ENCODE data around the gene KLLN. TPM values are rescaled to one million over a fixed set of nuclear protein-coding genes. Genes with fewer than 3 reads are reported as not detected.
"Not testable (repeated sequence)": the region's sequence is repeated elsewhere in the genome, so short reads cannot be mapped to it uniquely, and the experiment has no call there.

The KLLN gene
- total RNA-seq, 1 experiment from 2014 or later: 0.57 TPM

GRCh38 chr10:87847550-87847949 is 15.8 kb downstream of the KLLN start:
- intact Hi-C loops (cut with micrococcal nuclease; ENCODE audit: unreplicated experiment): loop anchor here (2.0 kb wide), 1 partner anchor 15 kb away; the partner anchor contains the start of genes KLLN and PTEN
- no peak for TF ChIP-seq CTCF (conservative IDR thresholded peaks at IDR 0.05)
- TF ChIP-seq EZH2 (IDR thresholded peaks at IDR 0.05; ENCODE audit: low read depth): no peak
- H4K20me1 ChIP-seq (ENCODE audit: insufficient read depth): no peaks in the 10 kb centered on the region
- no peaks in the 10 kb centered on the region for H3K36me3 ChIP-seq (ENCODE audit: low read depth)
- H3K27me3 ChIP-seq (ENCODE audit: insufficient read depth, low read depth): no peaks in the 10 kb centered on the region
- H3F3A ChIP-seq (ENCODE audit: insufficient read depth, low read depth): peaks cover 5% of the 10 kb centered on the region; the same call in 1 of the 2 replicates
- H3K79me2 ChIP-seq (ENCODE audit: low read depth): no peaks in the 10 kb centered on the region
- ChIA-PET POLR2A (ENCODE audit: unreplicated experiment) (no interaction called here), CTCF (no interaction called here)
- H3K4me3 ChIP-seq: no peak overlapping the region
- no peaks in the 10 kb centered on the region for H3K9me2 ChIP-seq (ENCODE audit: insufficient read depth)
- no peak overlapping the region for H2AFZ ChIP-seq
- H3K4me1 ChIP-seq (replicated peaks; ENCODE audit: insufficient read depth): peaks cover 21% of the 10 kb centered on the region
- H3K4me2 ChIP-seq: no peak overlapping the region
- DNase-seq: no peak
- no peak overlapping the region for H3K27ac ChIP-seq
- no peaks in the 10 kb centered on the region for H3K9me3 ChIP-seq (ENCODE audit: insufficient read depth, low read depth)
- no TSS peak for BruUV-seq (replicated peaks)

GRCh38 chr10:87846711-87847110 is 16.6 kb downstream of the KLLN start:
- H3K36me3 ChIP-seq (ENCODE audit: low read depth); H2AFZ ChIP-seq; H3K4me2 ChIP-seq; H3K27ac ChIP-seq; DNase-seq; BruUV-seq (replicated peaks); H3K79me2 ChIP-seq (ENCODE audit: low read depth); H3K9me3 ChIP-seq (ENCODE audit: insufficient read depth, low read depth); H4K20me1 ChIP-seq (ENCODE audit: insufficient read depth); H3K9me2 ChIP-seq (ENCODE audit: insufficient read depth); H3K4me3 ChIP-seq; H3K27me3 ChIP-seq (ENCODE audit: insufficient read depth, low read depth); H3F3A ChIP-seq (ENCODE audit: insufficient read depth, low read depth): not testable (repeated sequence)
- POLR2A ChIA-PET (ENCODE audit: unreplicated experiment): interaction anchor here (0.6 kb wide), 1 partner anchor 878 kb away, joined by 7 read pairs; no protein-coding TSS in a partner anchor
- H3K4me1 ChIP-seq (replicated peaks; ENCODE audit: insufficient read depth): peaks cover 29% of the 10 kb centered on the region
- intact Hi-C loops (cut with micrococcal nuclease; ENCODE audit: unreplicated experiment): loop anchor here (2.0 kb wide), 1 partner anchor 16 kb away; the partner anchor contains the start of genes KLLN and PTEN
- CTCF ChIA-PET: interaction anchor here (2.0 kb wide), 1 partner anchor 29 kb away, joined by 7 read pairs; the partner anchor contains the start of gene ATAD1

GRCh38 chr10:87846023-87846422 is 17.3 kb downstream of the KLLN start:
- no peak for TF ChIP-seq EZH2 (IDR thresholded peaks at IDR 0.05; ENCODE audit: low read depth)
- Histone ChIP-seq H3K79me2 (ENCODE audit: low read depth) (no peaks in the 10 kb centered on the region), H3K9me3 (ENCODE audit: insufficient read depth, low read depth) (no peaks in the 10 kb centered on the region), H3K4me1 (replicated peaks; ENCODE audit: insufficient read depth) (peaks cover 31% of the 10 kb centered on the region), H3F3A (ENCODE audit: insufficient read depth, low read depth) (peaks cover 5% of the 10 kb centered on the region; the same call in 1 of the 2 replicates), H2AFZ (no peak overlapping the region), H3K4me2 (no peak overlapping the region), H4K20me1 (ENCODE audit: insufficient read depth) (no peaks in the 10 kb centered on the region), H3K9me2 (ENCODE audit: insufficient read depth) (no peaks in the 10 kb centered on the region), H3K4me3 (no peak overlapping the region), H3K27ac (0 out of 2 replicates have a peak overlapping the region, but pooled peaks have one; percentile 29), H3K27me3 (ENCODE audit: insufficient read depth, low read depth) (no peaks in the 10 kb centered on the region), H3K36me3 (ENCODE audit: low read depth) (no peaks in the 10 kb centered on the region)
- ChIA-PET CTCF (interaction anchor here (0.6 to 2.0 kb wide), 2 partner anchors 28 to 1640 kb away, joined by 3 to 7 read pairs; partner anchors contain the start of gene ATAD1), POLR2A (ENCODE audit: unreplicated experiment) (interaction anchor here (1.0 kb wide), 1 partner anchor 16 kb away, joined by 7 read pairs; no protein-coding TSS in a partner anchor)
- peak in 1 of 2 experiments; percentile 10 for DNase-seq
- BruUV-seq (replicated peaks): no TSS peak
- intact Hi-C loops (cut with micrococcal nuclease; ENCODE audit: unreplicated experiment): loop anchor here (2.0 kb wide), 1 partner anchor 17 kb away; the partner anchor contains the start of genes KLLN and PTEN

GRCh38 chr10:87845624-87845998 is 17.7 kb downstream of the KLLN start:
- DNase-seq: no peak
- H3K36me3 ChIP-seq (ENCODE audit: low read depth): no peaks in the 10 kb centered on the region
- ChIA-PET CTCF (interaction anchor here (0.6 to 2.0 kb wide), 2 partner anchors 28 to 1641 kb away, joined by 3 to 7 read pairs; partner anchors contain the start of gene ATAD1), POLR2A (ENCODE audit: unreplicated experiment) (interaction anchor here (1.0 kb wide), 1 partner anchor 16 kb away, joined by 7 read pairs; no protein-coding TSS in a partner anchor)
- no peaks in the 10 kb centered on the region for H3K9me2 ChIP-seq (ENCODE audit: insufficient read depth)
- H3K27ac ChIP-seq: 0 out of 2 replicates have a peak overlapping the region, but pooled peaks have one; percentile 29
- no peaks in the 10 kb centered on the region for H3K9me3 ChIP-seq (ENCODE audit: insufficient read depth, low read depth)
- no peaks in the 10 kb centered on the region for H3K79me2 ChIP-seq (ENCODE audit: low read depth)
- H3K4me3 ChIP-seq: no peak overlapping the region
- H3K4me1 ChIP-seq (replicated peaks; ENCODE audit: insufficient read depth): peaks cover 31% of the 10 kb centered on the region
- H3K27me3 ChIP-seq (ENCODE audit: insufficient read depth, low read depth): no peaks in the 10 kb centered on the region
- no peak overlapping the region for H2AFZ ChIP-seq
- TF ChIP-seq CTCF (conservative IDR thresholded peaks at IDR 0.05): no peak
- H3F3A ChIP-seq (ENCODE audit: insufficient read depth, low read depth): peaks cover 5% of the 10 kb centered on the region; the same call in 1 of the 2 replicates
- BruUV-seq (replicated peaks): no TSS peak
- intact Hi-C loops (cut with micrococcal nuclease; ENCODE audit: unreplicated experiment): no loop called here
- no peaks in the 10 kb centered on the region for H4K20me1 ChIP-seq (ENCODE audit: insufficient read depth)
- no peak overlapping the region for H3K4me2 ChIP-seq
